ENCODE measurements around the gene ADSL. TPM values are rescaled to one million over a fixed set of nuclear protein-coding genes. Genes with fewer than 3 reads are reported as not detected.

Gene ADSL
- total RNA-seq, 4 donors from 2014 or later: 81.0 to 101 (median 87.2) TPM

- peaks cover 0 to 12% of the 10 kb centered on the region in 2 donors for H3K36me3 ChIP-seq
- no peaks in the 10 kb centered on the region for H3K27me3 ChIP-seq
- H3K4me3 ChIP-seq: no peak overlapping the region
- H3K9me3 ChIP-seq: no peaks in the 10 kb centered on the region
- H3K4me1 ChIP-seq: peaks cover 0 to 16% (median 0%) of the 10 kb centered on the region in 3 donors
- TF ChIP-seq POLR2A (IDR thresholded peaks at IDR 0.05): no peak
- TF ChIP-seq EP300 (IDR thresholded peaks at IDR 0.05): no peak
- no peak for TF ChIP-seq CTCF (IDR thresholded peaks at IDR 0.05)
- no peak for TF ChIP-seq POLR2AphosphoS5 (IDR thresholded peaks at IDR 0.05)
- 60 to 82% methylated on average over 1 to 2 of the region's 2 CpGs for WGBS, 2 donors (ENCODE audit: low coverage in 1 of 2)
- ATAC-seq: no peak
- H3K27ac ChIP-seq: no peak overlapping the region
Measured at GRCh38 chr22:40391417-40391816, 45.1 kb downstream of the ADSL start.

- 77 to 82% methylated on average over 2 of the region's 2 CpGs for WGBS, 2 donors (ENCODE audit: low coverage in 1 of 2)
- H3K27me3 ChIP-seq: no peaks in the 10 kb centered on the region
- H3K36me3 ChIP-seq: peaks cover 0 to 12% of the 10 kb centered on the region in 2 donors
- H3K27ac ChIP-seq: no peak overlapping the region
- no peak for ATAC-seq
- H3K4me1 ChIP-seq: peaks cover 0 to 25% (median 0%) of the 10 kb centered on the region in 3 donors
- TF ChIP-seq POLR2AphosphoS5 (IDR thresholded peaks at IDR 0.05) (no peak), POLR2A (IDR thresholded peaks at IDR 0.05) (no peak), CTCF (IDR thresholded peaks at IDR 0.05) (no peak), EP300 (IDR thresholded peaks at IDR 0.05) (no peak)
- H3K4me3 ChIP-seq: no peak overlapping the region
- H3K9me3 ChIP-seq: no peaks in the 10 kb centered on the region
Measured at GRCh38 chr22:40392618-40393017, 46.3 kb downstream of the ADSL start.

GRCh38 chr22:40394607-40395006, 48.3 kb downstream of the ADSL start:
- WGBS, 2 donors (ENCODE audit: low coverage in 1 of 2): 66 to 91% methylated on average over 3 of the region's 3 CpGs
- TF ChIP-seq CTCF (IDR thresholded peaks at IDR 0.05) (no peak), POLR2AphosphoS5 (IDR thresholded peaks at IDR 0.05) (no peak), EP300 (IDR thresholded peaks at IDR 0.05) (no peak), POLR2A (IDR thresholded peaks at IDR 0.05) (no peak)
- H3K27ac ChIP-seq: no peak overlapping the region
- no peaks in the 10 kb centered on the region for H3K9me3 ChIP-seq
- H3K4me3 ChIP-seq: no peak overlapping the region
- H3K36me3 ChIP-seq: peaks cover 0 to 12% of the 10 kb centered on the region in 2 donors
- no peaks in the 10 kb centered on the region for H3K27me3 ChIP-seq
- H3K4me1 ChIP-seq: peaks cover 0 to 25% (median 0%) of the 10 kb centered on the region in 3 donors
- ATAC-seq: no peak

GRCh38 chr22:40395607-40396006, 49.3 kb downstream of the ADSL start:
- Histone ChIP-seq H3K27me3 (no peaks in the 10 kb centered on the region), H3K9me3 (no peaks in the 10 kb centered on the region), H3K4me3 (no peak overlapping the region), H3K36me3 (peaks cover 0 to 15% of the 10 kb centered on the region in 2 donors), H3K27ac (no peak overlapping the region), H3K4me1 (peaks cover 0 to 25% (median 0%) of the 10 kb centered on the region in 3 donors)
- ATAC-seq: no peak
- WGBS, 2 donors (ENCODE audit: low coverage in 1 of 2): 91 to 94% methylated on average over 5 to 7 of the region's 7 CpGs
- no peak for TF ChIP-seq EP300 (IDR thresholded peaks at IDR 0.05)
- TF ChIP-seq POLR2A (IDR thresholded peaks at IDR 0.05): no peak
- TF ChIP-seq CTCF (IDR thresholded peaks at IDR 0.05): no peak
- TF ChIP-seq POLR2AphosphoS5 (IDR thresholded peaks at IDR 0.05): no peak

GRCh38 chr22:40396882-40397281, 50.6 kb downstream of the ADSL start:
- peaks cover 0 to 20% (median 0%) of the 10 kb centered on the region in 3 donors for H3K4me1 ChIP-seq
- TF ChIP-seq CTCF (IDR thresholded peaks at IDR 0.05) (no peak), EP300 (IDR thresholded peaks at IDR 0.05) (no peak), POLR2A (IDR thresholded peaks at IDR 0.05) (no peak), POLR2AphosphoS5 (IDR thresholded peaks at IDR 0.05) (no peak)
- H3K27me3 ChIP-seq: no peaks in the 10 kb centered on the region
- no peak for ATAC-seq
- no peak overlapping the region for H3K4me3 ChIP-seq
- H3K9me3 ChIP-seq: no peaks in the 10 kb centered on the region
- H3K27ac ChIP-seq: no peak overlapping the region
- WGBS, 2 donors (ENCODE audit: low coverage in 1 of 2): 29 to 61% methylated on average over 4 of the region's 4 CpGs
- H3K36me3 ChIP-seq: peaks cover 0 to 27% of the 10 kb centered on the region in 2 donors
